ENCODE results near the gene DGKD. TPM values are rescaled to one million over a fixed set of nuclear protein-coding genes. Genes with fewer than 3 reads are reported as not detected.

DGKD gene
- total RNA-seq, 6 experiments from 2014 or later: 6.5 to 16.6 (median 14.2) TPM

DNA sequence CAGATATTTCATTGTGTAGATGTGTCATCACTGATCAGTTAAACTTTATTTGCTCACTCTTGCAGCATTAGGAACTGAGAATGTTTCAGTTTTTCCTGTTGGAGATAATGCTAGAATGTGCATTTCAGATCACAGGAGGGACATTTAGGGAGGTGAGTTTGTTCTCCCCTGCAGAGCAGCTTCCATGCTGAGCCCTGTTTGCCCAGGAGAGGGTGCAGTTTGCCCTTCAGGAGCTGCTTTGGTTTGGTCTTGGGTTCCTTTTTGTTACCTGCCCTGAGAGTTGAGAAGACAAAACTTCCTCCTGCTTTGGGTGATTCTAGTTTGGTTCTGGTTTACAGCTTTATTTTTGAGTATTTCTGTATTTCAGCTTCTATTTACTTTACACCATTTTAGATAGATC is 49.9 kb downstream of the DGKD start:
- DNase-seq: peak in 1 of 3 donors; percentile 42

DNA sequence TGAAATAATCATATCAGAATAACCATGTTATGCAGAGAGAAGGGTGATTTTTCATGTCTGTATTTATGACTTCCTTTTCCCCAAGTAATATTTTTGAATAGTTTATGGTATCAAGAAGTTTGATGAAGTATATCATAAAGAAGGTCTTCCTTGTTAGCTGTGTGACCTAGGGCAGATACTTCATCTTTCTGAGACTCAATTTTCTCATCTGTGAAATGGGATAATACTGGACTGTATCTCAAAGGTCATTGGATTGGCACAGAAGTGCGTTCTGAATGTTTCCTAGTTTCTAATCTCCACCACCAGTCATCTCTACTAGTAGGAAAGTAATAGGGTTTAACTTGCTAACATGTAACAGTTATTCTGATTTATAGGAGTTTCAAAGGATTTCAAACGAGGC is 52.6 kb downstream of the DGKD start:
- Histone ChIP-seq H3K36me3 (no peaks in the 10 kb centered on the region), H3K9me3 (peaks cover 0 to 7% (median 0%) of the 10 kb centered on the region in 4 donors), H3K27me3 (no peaks in the 10 kb centered on the region), H3K27ac (no peak overlapping the region), H3K4me1 (peaks cover 0 to 9% (median 2%) of the 10 kb centered on the region in 4 donors), H3K4me3 (no peak overlapping the region)
- TF ChIP-seq POLR2A (IDR thresholded peaks at IDR 0.05): no peak
- TF ChIP-seq, protein P1, sequence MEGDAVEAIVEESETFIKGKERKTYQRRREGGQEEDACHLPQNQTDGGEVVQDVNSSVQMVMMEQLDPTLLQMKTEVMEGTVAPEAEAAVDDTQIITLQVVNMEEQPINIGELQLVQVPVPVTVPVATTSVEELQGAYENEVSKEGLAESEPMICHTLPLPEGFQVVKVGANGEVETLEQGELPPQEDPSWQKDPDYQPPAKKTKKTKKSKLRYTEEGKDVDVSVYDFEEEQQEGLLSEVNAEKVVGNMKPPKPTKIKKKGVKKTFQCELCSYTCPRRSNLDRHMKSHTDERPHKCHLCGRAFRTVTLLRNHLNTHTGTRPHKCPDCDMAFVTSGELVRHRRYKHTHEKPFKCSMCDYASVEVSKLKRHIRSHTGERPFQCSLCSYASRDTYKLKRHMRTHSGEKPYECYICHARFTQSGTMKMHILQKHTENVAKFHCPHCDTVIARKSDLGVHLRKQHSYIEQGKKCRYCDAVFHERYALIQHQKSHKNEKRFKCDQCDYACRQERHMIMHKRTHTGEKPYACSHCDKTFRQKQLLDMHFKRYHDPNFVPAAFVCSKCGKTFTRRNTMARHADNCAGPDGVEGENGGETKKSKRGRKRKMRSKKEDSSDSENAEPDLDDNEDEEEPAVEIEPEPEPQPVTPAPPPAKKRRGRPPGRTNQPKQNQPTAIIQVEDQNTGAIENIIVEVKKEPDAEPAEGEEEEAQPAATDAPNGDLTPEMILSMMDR (IDR thresholded peaks at IDR 0.05): no peak
- DNase-seq (no peak), ATAC-seq (no peak)
- WGBS (ENCODE audit: insufficient coverage, low coverage, low lambda C conversion rate, missing lambda C conversion rate): 76% methylated on average over 2 of the region's 2 CpGs
- intact Hi-C loops (cut with DNase I): no loop called here

More for the DNA sequence above, 49.9 kb downstream of the DGKD start:
- Histone ChIP-seq H3K9me3 (no peaks in the 10 kb centered on the region), H3K4me3 (no peak overlapping the region), H3K36me3 (no peaks in the 10 kb centered on the region), H3K27ac (no peak overlapping the region), H3K4me1 (peaks cover 0 to 6% (median 2%) of the 10 kb centered on the region in 4 donors), H3K27me3 (no peaks in the 10 kb centered on the region)
- peak; percentile 62 to 69 (median 66) for ATAC-seq
- TF ChIP-seq POLR2A (IDR thresholded peaks at IDR 0.05): no peak
- TF ChIP-seq, protein P1 (IDR thresholded peaks at IDR 0.05): peak; percentile 55 to 72 (median 60)
- intact Hi-C loops (cut with DNase I): no loop called here

DNA sequence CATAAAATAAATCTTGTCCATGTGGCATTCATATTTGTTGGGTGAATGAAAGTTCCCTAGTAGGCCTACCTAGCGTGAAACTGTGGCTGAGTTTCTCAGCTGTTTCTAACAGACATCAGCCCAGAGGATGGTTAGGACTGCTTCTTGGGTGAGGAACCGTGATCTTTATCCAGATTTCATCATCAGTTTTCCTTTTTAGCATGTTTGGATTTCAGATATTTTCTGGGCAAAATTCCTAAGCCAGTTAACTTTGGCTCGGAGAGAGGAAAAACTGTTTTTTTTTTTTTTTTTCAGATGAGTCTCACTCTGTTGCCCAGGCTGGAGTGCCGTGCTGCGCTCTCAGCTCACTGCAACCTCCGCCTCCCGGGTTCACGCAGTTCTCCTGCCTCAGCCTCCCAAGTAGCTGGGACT is 53.5 kb downstream of the DGKD start:
- TF ChIP-seq POLR2A (IDR thresholded peaks at IDR 0.05): no peak
- TF ChIP-seq, protein P1 (IDR thresholded peaks at IDR 0.05): no peak
- WGBS (ENCODE audit: insufficient coverage, low coverage, low lambda C conversion rate, missing lambda C conversion rate): 10% methylated on average over 8 of the region's 8 CpGs
- no peaks in the 10 kb centered on the region for H3K27me3 ChIP-seq
- no peaks in the 10 kb centered on the region for H3K36me3 ChIP-seq
- H3K4me3 ChIP-seq: no peak overlapping the region
- intact Hi-C loops (cut with DNase I): no loop called here
- peaks cover 0 to 9% (median 2%) of the 10 kb centered on the region in 4 donors for H3K4me1 ChIP-seq
- H3K27ac ChIP-seq: peak overlapping the region in 2 of 3 donors; percentile 5 to 30
- peaks cover 0 to 13% (median 0%) of the 10 kb centered on the region in 4 donors for H3K9me3 ChIP-seq
- DNase-seq (no peak), ATAC-seq (peak; percentile 61 to 81 (median 74))

DNA sequence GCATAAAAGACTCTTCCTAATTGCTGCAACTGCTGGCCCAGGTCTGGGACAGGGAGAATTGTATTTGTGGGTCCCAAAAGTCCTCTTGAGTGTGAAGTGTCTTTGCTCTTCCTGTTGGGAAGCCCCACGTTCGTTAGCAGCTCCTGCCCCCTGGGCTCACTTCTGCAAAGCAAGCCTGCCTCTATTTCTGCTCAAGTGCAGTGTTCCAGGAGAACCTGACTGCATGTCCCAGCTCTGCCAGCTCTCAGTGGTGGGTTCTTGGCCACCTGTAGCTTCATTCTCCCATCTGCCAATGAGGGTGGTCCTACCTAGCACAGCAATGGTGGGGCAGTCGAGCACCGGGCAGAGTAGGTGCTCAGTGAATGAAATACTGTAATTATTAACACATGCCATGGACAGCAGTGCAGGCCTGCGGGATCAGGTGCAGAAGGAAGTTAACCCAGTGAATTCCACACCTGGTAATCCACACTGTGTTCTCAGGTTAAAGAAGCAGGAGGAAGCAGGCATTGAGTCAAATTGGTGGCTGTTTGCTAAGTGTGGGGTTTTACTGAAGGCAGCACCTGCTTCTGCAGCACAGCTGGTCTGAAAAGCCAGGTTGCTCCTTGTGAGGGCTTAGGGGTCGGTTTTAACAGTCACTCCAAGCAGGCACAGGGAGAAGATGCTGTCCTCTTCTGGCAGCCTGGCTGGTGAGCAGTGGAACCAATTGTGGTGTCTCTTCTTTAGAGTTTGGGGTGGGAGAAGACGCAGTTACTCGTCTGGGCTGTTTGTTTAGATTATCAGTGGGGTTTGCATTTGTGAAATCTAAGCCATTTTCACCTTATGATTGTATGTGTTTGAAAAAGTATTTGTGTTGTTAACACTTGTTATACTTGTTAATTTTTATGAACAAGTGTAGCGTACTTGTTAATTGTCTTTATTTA is 54.3 kb downstream of the DGKD start:
- H3K36me3 ChIP-seq: no peaks in the 10 kb centered on the region
- no peaks in the 10 kb centered on the region for H3K27me3 ChIP-seq
- H3K4me1 ChIP-seq: peaks cover 0 to 9% (median 2%) of the 10 kb centered on the region in 4 donors
- intact Hi-C loops (cut with DNase I): no loop called here
- TF ChIP-seq, protein P1 (IDR thresholded peaks at IDR 0.05): no peak
- no peak for TF ChIP-seq POLR2A (IDR thresholded peaks at IDR 0.05)
- H3K4me3 ChIP-seq: no peak overlapping the region
- H3K27ac ChIP-seq: peak overlapping the region in 1 of 3 donors; percentile 30
- ATAC-seq (peak in 2 of 4 donors; percentile 15 to 19), DNase-seq (no peak)
- peaks cover 0 to 13% (median 0%) of the 10 kb centered on the region in 4 donors for H3K9me3 ChIP-seq
- WGBS (ENCODE audit: insufficient coverage, low coverage, low lambda C conversion rate, missing lambda C conversion rate): 61% methylated on average over 5 of the region's 9 CpGs
